ENCODE data around the gene GMNN.

DNA sequence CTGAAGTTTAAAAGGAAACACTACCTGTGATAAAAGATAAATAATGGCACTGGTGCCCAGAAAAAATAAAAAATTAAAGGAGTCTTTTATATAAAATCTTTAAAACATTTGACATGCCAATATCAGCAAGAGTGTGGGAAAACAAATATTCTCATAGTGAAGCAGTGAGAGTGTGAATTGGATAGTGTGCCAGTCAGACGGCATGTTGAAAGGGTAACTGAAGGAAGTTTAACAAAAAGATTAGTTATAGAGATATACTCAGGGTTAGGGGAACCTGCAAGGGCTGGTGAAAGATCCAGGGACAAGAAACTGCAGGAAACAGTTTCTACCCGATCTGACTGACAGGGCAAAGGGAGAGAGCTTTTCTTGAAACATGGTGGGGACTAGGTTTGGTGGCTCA, 22.2 kb upstream of the GMNN start:
- TF ChIP-seq EZH2 (IDR thresholded peaks at IDR 0.05) = no peak
- TF ChIP-seq FOXP2 (optimal IDR thresholded peaks at IDR 0.05; ENCODE audit: control extremely low read depth, extremely low read length, insufficient read depth) = no peak
- TF ChIP-seq POLR2AphosphoS5 (IDR thresholded peaks at IDR 0.05; ENCODE audit: borderline replicate concordance, low read depth, low read length) = no peak

All from SK-N-MC (cell line).